Inflammatory macrophage treated with lipopolysaccharide for 1 hour (primary cell): ENCODE results near the gene LIMCH1.
A peak's percentile ranks its signal among the peaks of the same experiment; 100 is the strongest.

ENCODE experiments used
- DNase-seq, 2 donors: peaks; one replicate each; pipeline ENCODE4 v3.0.0-alpha.2; 2020 to 2022

LIMCH1 gene

DNA sequence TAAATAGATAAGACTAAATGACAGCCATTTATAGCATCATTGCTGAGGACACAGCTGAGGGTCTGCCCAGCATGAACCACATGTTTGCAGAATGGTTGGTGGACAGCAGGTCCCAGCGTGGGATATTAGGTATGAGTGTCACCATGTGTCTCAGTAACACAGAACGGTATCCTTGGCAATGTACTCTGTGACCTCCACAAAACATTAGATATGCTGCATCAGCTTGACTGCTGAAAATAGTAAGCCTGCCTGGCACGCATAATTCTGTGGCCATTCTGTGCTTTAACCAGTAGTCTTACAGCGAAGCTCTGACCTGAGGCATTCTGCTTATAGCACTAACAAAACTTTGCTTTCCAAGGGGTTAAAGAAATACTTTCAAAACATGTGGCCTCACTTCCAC, 32.0 kb downstream of the LIMCH1 start:
- no peak for DNase-seq

DNA sequence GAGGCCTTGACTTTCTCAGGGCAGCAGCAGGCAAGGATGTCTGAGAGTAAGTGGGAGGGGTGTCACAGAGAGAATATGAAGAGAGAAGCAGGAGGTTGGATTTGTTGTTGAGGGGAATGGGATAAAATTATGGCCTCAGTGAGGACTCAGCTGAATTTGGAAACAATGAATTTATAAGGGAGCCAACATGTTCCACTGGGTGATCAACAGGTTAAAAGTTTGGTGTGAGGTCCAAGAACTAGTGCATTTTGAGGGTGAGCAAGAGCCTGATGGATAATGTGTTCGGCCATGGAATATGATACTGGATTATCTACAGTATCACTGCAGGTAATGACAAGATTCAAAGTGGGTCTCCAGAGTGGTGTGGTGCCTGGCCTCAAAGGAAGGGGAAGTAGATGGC, 33.5 kb downstream of the LIMCH1 start:
- no peak for DNase-seq

DNA sequence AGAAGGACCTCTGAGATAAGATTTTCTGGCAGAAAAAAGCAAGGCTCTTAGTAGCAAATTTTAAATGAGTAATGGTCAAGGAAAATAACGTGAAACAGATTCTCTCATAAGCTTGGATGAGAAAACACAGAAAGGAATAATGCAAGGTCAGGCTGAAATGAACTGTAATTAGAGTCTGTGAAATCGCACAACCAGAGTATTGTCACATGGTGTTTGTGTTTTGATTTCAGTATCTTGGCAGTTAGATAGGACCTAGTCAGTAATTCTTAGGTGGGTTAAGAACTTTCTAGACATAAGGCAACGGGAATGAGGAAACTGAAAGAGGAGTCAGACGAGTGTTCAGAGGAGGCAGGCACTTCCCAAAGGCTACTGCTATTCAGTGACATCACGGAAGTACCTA, 34.6 kb downstream of the LIMCH1 start:
- DNase-seq: peak; percentile 2 to 7

DNA sequence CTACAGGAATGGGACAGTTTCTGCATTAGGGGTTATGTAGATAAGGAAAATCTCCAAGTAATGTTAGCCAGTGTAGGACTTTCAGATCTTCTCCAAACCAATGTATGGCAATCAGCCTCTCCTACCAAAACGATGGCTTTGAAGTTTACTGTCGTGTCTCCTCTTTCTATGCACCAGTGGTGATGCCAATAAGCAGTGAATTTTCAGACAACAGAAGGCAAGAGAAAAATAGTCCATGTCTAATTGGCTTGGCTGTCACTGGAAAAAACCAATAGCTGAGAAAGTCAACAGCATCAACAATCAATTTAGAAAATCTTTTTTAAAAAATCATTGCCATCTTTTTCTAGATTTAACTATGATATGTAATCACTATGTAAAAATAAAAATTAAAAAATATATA, 35.0 kb downstream of the LIMCH1 start:
- no peak for DNase-seq

DNA sequence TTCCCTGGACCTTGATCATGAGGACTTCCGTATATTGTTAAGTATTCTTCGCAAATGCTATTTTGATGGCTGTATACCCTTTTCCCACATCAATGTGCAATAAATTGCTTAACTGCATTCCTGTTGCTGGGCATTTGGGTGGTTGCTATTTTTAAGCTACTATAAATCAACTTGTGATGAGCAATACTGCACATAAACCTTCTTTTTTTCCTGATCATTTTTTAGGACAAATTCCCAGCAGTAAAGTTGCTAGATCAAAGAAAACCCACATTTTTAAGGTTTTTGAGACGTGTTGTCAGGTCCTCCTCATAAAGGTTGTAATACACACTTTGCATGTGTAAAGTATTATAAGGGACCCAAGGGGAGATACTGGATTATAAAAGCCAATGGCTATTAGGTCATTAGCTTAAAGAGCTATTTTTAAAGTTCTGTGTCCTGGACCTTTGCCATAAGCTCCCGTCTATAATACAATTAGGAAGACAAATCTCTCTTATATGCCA, 35.6 kb downstream of the LIMCH1 start:
- no peak for DNase-seq

DNA sequence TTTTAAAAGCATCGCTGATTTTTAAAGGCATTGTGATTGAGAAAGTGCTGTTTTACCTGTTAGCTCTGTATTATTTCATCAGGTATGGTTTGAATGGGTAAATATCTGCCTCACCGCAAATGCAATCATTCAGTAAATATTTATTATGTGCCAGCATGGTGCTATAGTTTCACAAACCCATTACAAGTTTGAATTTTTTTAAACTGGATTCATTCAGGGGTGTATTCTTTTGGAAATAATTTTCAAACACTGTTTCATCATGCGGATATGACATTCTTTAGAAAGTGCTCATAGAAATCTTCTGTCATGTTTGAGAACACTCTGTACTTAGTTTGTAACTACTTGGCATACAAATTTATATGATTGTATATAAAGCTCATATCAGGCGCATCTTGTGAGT, 37.2 kb downstream of the LIMCH1 start:
- DNase-seq: no peak

DNA sequence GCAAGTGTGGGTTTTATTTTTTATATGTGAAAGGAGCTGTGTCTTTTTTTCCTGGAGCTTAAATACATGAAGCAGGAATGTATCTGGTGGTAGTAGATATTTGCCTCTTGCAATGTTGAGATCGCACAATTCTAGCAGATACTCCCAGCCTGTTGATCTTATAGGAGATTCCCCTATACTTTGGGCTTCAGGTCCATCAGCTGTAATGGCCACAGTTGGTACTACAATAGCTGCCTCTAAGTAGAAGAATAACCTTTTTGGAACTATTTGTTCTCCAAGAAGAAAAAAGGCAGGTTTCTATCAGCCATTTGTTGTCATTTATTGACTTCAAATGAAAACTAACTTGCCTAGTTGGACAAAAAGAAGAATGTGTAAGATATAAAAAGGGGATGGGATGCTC, 37.7 kb downstream of the LIMCH1 start:
- DNase-seq: no peak

DNA sequence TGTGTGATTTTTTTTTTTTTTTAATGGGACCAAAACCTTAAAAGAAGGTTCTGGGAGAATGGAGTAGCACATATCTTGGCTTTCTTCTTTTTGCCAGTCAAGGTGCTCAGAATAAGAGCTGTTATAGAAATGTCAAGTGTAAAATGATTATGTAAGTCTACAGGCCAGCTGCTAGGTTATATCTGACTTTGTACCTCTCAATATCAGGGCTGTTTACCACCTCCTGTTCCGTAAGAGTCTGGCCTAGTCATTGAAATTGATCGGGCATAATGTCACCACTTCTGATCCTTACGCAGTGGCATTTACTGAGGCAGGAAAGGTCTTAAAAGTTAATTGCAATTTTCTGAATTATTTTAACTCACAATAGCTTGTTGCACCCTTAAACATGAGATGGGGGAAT, 41.1 kb downstream of the LIMCH1 start:
- no peak for DNase-seq

DNA sequence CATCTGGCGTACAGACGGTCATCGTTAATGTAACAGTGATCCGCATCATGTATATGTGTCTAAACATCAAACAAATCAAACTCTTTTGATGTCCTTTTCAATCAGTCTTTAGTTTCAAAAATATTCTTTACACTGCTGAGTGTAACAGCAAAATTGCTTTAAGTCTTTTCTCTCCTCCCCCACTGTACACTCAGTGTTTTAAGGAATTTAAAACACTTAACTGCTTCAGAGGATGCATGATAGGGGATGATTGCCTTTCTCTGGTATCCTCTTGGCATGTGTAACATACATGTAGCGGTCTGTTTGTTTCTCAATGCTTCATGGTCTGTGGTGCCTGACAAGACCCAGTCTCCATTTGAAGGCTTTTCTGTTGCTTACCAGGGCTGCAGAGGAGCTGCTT, 41.6 kb downstream of the LIMCH1 start:
- DNase-seq: no peak

DNA sequence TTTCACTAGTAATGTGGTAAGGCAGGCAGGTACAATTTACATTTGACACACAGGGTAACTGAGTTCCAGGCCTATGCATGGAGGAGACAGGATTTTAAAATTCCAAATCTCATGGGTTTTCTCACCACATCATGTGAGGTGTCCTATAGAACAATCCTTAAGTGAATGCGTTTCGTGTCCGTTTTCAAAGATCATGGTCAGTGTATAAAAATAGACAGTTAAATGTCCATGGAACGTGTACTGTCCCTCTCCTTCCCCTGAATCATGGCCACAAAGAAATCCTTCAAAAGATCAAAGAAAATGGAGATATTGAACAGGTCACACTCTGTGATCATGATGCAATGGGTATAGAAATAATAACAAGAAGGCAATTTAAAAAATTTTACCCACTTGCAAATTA, 42.0 kb downstream of the LIMCH1 start:
- DNase-seq: no peak

DNA sequence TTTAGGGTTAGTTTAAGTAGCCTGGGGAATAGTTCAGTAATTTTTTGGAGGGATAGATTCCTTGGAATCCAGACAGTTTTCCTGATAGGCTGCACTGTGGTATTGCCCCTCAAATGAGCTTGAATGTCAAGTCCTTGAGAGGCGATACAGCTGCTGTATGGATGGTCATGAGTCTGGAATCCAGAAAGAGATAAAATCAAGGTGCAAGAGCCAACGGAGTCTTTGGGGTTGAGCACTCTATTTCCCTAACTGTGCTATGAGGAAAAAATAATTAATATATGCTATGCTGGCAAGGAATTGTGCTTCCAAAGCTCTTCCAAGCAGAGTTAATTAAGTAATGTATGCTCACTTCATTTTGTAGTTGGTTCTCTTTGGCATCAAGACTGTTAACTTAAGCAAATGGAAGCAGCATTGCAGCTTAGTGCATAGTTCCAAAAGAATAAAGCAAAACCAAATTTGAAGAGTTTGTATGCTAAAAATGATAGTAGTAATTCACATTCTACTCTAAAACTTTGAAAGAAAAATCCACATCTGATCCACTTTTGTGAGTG, 48.8 kb downstream of the LIMCH1 start:
- no peak for DNase-seq

DNA sequence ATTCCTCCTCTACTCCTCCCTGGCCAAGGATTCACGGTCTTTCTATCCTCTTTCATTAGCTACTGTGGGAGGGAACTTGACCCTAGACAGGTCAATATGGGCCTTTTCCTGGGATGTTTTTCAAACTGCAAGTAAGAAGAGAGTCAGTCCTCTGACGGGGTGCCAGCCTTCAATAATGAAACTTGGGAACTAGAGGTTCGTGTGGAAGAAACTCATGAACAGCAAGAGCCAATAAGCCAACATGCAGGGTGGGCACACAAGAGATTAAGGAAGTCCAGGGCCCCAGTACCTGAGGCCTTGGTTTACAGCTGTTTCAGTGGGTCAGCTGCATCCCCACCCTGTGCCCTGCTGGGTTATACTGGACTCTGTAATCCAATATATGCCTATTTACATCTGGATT, 49.3 kb downstream of the LIMCH1 start:
- DNase-seq: no peak

DNA sequence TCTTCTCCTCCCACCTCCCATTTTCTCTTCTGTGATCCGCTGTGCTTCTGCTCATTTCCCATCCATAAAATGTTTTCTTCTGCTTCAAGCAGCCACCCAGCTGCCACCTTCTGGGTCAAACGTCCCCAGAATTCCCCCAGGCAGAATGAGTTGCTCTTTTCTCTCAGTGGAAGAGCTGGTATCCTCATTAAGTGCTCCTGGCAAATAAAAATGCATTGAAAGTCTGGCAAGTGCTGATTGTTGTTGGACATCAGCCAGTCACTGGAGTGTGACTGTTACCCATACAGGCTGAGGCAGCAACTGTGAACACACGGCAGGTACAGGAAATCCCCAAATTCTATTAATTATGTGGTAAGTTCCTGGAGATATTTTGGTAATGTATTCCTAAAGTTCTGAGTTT, 52.6 kb downstream of the LIMCH1 start:
- no peak for DNase-seq

DNA sequence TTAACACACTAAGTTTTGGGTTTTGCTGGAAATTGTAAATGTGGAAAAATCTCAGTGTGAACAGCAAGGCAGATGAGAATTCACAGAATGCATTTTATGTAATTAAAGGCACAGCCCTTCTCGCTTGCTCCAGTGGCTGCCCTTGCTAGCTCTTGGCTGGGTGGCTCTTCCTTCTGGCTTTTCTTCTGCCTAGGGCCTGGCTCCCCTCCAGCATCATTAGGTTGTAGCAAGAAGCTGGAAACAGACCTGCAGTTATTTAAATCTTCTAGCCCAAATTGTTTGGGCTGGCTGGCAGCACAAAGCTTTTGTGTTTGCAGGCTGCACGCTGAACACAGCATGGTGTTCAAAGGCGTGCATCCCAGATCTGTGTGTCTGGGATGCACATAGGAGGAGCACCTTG, 56.5 kb downstream of the LIMCH1 start:
- DNase-seq: no peak

DNA sequence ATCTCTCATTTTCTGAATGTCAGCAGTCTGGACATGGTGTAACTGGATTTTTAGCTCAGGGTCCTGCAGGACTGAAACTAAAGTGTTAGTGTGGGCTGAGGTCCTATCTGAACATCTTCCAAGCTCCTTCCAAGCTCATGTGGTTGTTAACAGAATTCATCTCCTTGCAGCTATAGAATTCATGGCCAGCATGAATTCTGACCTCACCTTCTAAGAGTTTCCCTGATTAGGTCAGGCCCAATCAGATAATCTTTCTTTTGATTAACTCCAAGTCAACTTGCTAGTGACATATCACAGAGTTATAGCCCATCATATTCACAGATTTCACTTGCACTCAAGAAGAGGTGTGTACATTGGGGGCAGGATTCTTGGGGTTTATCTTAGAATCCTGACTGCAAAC, 59.5 kb downstream of the LIMCH1 start:
- no peak for DNase-seq

DNA sequence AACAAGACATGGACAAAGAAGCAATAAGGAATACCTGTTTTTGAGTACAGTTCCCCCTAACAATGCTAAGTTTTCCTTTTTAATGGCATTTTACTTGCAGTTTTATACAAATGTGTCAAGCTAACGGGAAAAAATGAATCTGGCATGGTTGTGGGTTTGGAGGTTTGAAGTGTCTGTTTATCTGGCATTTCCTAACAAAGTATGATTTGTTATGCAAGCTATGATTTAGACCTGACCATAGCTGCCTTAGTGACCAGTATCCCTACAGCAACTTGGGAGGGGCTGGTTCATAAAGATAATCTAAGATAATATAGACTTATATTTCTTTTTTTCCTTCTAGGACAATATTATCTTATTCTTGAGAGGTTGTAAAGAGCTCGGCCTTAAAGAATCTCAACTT, 60.6 kb downstream of the LIMCH1 start:
- DNase-seq: no peak

DNA sequence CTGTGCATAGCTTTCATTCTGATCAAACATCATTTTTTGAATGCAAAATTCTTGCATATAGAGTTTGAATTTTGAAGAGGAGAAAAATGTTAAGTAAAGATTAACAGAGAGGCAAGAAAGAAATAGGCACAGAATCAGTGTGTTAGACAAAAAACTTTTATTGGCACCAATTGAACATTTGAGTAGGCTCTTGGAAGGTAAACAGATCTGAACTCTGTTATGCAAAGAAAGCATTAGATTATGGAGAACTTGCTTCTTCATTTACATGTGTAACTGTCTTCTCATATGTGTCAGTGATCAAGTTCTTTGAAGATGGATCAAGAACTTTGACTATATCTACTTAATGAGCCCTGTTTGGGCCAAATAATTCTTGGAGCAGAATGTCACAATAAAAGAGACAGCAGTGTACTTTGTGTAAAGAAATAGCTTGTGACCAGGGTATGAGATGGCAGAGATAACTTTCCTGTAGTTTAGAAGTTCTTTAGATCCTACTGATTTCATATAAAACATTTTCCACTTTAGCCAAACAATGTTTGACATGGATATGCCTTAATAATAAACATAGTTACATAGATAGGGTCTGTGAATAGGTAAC, 61.3 kb downstream of the LIMCH1 start:
- DNase-seq: no peak

DNA sequence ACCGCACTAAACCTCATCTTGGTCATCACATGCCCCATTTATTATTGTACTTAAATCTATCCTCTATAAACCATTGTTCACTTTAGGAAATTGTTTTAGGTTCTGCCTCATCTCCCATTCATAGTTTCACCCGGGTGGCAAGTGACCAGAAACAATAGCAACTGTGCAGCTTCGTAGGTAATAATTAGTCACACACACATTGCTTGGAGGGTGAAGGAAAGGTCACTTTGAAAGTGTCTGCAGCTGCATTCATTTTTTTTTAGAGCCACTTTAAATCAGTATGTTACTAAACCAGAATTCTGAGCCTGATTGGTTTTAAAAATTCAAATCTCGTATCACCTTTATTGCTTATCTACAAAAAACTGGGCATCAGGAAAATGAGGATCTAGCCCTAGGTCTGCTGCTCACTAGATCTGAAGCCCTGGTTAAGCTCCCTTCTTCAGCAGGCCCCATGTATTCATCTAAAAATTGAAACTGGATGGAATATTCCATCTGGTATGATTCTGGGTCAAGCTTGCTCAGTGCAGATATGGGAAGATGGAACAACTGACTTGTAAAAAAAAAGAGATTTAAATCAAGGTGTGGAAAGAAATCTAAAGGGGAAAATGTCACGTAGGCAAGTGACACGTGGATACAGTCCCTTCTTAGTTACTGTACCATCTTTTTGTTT, 62.4 kb downstream of the LIMCH1 start:
- no peak for DNase-seq

DNA sequence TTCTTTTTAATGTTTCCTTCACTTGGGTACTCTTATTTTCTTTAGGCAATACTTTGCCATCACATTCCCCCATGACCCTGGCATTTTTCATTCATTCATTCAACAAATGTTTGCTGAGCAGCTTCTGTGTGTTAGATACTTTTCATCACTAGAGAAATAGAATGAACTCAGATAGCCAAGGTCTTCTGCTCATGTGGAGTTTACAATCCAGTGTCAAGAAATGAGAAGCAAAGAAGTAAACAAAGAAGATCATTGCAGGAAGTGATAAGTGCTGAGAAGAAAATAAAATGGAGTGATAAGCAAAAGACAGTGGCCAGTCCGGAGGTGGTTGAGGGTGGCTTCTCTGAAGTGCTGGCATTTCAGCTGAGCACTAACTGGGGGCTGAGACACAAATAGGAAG, 63.1 kb downstream of the LIMCH1 start:
- DNase-seq: no peak

DNA sequence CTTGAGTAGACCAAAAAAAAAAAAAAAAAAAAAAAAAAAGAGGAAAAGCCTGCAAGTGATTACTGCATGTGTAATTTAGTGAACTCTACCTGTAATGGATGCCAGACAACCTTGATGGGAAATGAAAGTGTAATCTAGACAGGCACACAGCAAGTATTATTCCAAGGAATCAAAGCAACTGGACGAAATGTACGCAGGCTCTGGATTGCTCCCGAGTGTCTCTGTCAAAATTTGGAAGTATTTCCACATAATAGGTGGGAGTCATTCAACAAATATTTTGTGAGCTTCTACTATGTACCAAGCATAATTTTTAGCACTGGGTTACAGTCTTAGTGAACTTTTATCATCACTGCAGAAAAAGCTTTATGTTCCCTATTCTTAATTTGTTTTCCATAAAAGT, 64.2 kb downstream of the LIMCH1 start:
- no peak for DNase-seq

DNA sequence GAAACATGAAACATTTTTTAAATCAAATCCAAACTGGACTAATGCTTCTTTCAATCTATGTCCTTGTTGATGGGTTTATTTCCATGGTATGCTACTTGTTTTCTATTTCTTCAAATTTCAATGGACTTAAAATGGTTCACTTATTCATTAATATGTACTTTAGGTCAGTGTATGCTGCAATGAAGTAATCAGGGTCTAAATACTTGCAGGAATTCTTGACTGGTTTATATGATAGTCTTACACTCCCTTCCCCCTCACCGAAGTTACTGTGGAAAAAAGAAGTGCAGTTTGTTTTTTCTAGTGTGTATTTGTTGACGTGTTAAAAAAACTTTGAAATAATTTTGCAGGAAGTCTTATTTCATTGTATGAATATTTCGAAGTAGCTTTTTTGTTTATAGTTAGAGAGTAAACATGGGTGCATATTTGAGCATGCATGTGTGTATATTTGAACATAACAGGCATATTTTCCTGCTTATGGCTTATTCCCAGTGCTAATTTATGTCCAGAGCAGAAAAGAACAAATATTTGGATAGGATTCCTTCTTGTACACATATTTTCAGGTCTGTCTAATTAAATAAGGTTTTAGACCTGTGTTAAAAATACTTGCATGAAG, 65.0 kb downstream of the LIMCH1 start:
- DNase-seq: no peak

DNA sequence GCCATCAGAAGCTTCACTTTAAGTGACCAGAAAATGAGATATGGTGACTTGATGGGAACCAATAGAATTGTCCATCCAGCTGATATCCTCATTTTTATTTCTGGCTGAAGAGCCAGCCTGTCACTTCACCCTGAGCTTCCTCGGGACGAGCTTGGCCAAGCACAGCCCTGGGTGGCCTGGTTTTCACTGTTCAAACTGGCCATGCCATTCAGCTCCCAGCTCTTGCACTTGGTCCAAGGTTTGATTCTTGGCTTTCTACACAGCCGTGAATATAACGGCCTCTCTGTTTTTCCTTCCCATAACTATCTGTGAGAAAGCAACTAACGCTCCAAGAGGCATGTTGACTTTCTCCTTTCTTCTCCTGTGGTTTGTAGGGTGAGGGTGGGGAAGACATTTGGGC, 71.9 kb downstream of the LIMCH1 start:
- no peak for DNase-seq

DNA sequence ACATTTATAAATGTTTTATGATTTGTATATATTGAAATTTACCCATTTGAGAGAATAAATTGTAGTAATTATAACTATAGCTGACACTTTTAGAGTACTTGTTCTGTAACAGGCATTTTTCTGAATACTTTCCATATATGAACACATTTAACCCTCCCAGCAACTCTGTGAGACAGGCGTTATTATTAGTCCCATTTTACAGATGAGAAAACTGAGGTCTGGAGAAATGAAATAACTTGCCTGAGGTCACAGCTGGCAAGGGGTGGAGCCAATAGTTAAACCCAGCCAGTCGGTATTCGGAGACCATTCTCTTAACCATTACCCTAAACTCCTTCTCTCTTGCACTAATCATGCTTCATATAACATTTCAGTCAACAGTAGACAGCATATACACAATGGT, 72.5 kb downstream of the LIMCH1 start:
- DNase-seq: no peak

DNA sequence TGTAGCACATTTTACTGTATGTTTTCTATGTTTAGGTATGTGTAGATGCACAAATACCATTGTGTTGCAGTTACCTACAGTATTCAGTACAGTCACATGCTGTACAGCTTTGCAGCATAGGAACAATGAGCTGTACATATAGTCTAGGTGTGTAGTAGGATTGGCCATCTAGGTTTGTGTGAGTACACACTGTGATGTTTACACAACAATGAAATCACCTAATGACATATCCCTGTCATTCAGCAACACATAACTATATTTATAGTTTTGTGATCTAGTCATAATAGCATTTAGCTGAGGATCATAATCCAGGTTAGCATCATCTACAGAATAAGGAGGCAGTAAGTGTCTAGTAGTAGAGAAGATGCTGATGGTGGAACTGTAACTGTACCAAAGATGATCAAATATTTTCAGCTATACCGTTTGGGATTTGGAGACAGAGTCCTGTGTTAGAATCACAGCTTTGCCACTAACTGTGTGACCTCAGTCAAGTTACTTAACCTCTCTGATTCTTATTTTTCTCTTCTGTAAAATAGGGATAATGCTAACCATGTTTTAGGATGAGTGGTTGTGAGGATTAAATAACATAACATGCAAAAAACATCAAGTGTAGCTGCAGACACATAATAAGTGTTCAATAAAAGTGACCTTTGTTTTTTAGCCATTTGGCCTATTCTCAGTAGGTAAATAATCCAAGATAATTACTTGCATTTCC, 73.3 kb downstream of the LIMCH1 start:
- no peak for DNase-seq
